Measurements from ENCODE around the gene SH3GLB2. TPM values are rescaled to one million over a fixed set of nuclear protein-coding genes. Genes with fewer than 3 reads are reported as not detected.

The SH3GLB2 gene
- total RNA-seq, 1 donor from 2014 or later: 57.8 TPM

DNA sequence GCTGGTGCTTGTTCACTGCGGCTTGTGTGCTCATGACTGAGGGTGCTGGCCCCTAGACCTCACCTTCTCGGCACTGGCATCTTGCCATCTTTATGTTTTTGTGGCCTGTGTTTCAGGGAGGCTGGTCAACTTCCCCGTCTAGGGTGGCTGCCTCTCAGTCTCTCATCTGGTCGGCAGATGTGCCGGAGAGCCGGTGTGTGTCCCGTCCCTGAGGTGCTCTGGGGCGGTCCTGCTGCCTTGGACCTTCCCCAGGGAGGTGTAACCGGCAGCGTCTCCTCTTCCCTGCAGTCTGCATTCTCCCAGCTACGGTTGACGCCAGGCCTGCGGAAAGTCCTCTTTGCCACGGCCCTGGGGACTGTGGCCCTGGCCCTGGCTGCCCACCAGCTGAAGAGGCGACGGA is 13.9 kb upstream of the SH3GLB2 start:
- Mint-ChIP-seq H3K4me3 (ENCODE audit: unreplicated experiment) (no peak overlapping the region), H3K36me3 (ENCODE audit: low read depth) (peaks cover 4% of the 10 kb centered on the region), H3K27ac (ENCODE audit: unreplicated experiment) (no peak overlapping the region), H3K9me3 (ENCODE audit: low read depth) (no peaks in the 10 kb centered on the region), H3K27me3 (ENCODE audit: low read depth) (no peaks in the 10 kb centered on the region), H3K4me1 (ENCODE audit: low read depth) (peaks cover 20% of the 10 kb centered on the region)
- no peak for DNase-seq (ENCODE audit: low spot score)
- TF ChIP-seq, protein P1, sequence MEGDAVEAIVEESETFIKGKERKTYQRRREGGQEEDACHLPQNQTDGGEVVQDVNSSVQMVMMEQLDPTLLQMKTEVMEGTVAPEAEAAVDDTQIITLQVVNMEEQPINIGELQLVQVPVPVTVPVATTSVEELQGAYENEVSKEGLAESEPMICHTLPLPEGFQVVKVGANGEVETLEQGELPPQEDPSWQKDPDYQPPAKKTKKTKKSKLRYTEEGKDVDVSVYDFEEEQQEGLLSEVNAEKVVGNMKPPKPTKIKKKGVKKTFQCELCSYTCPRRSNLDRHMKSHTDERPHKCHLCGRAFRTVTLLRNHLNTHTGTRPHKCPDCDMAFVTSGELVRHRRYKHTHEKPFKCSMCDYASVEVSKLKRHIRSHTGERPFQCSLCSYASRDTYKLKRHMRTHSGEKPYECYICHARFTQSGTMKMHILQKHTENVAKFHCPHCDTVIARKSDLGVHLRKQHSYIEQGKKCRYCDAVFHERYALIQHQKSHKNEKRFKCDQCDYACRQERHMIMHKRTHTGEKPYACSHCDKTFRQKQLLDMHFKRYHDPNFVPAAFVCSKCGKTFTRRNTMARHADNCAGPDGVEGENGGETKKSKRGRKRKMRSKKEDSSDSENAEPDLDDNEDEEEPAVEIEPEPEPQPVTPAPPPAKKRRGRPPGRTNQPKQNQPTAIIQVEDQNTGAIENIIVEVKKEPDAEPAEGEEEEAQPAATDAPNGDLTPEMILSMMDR (IDR thresholded peaks at IDR 0.05): no peak

DNA sequence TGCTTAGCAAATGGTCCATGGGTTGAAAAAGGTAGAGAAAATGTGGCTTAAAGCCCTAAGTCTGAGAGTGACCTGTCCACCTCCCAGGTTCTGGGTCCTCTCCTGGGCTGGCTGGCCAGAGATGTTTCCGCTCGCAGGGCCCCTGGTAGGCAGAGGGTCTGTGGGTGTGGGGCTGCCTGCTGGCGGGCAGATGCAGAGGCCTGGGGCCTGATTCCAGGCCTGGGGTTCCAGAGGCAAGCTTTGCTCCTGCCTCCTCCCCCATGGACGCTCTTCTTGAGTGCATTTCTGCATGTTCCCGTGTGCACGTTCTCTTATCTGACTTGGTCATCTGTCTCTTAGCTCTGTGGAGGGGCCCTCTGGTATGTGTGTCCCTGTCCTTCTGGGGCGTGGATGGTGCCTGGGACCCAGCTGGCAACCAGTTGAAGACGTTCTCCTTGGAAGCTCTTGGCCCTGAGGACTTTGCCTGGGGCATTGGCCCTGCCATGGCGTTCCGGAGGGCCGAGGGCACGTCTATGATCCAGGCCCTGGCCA is 12.0 kb upstream of the SH3GLB2 start:
- H3K9me3 Mint-ChIP-seq (ENCODE audit: low read depth): no peaks in the 10 kb centered on the region
- no peak overlapping the region for H3K27ac Mint-ChIP-seq (ENCODE audit: unreplicated experiment)
- H3K4me1 Mint-ChIP-seq (ENCODE audit: low read depth): peaks cover 27% of the 10 kb centered on the region
- no peaks in the 10 kb centered on the region for H3K27me3 Mint-ChIP-seq (ENCODE audit: low read depth)
- peaks cover 4% of the 10 kb centered on the region for H3K36me3 Mint-ChIP-seq (ENCODE audit: low read depth)
- no peak overlapping the region for H3K4me3 Mint-ChIP-seq (ENCODE audit: unreplicated experiment)
- no peak for DNase-seq (ENCODE audit: low spot score)
- TF ChIP-seq, protein P1 (IDR thresholded peaks at IDR 0.05): no peak

DNA sequence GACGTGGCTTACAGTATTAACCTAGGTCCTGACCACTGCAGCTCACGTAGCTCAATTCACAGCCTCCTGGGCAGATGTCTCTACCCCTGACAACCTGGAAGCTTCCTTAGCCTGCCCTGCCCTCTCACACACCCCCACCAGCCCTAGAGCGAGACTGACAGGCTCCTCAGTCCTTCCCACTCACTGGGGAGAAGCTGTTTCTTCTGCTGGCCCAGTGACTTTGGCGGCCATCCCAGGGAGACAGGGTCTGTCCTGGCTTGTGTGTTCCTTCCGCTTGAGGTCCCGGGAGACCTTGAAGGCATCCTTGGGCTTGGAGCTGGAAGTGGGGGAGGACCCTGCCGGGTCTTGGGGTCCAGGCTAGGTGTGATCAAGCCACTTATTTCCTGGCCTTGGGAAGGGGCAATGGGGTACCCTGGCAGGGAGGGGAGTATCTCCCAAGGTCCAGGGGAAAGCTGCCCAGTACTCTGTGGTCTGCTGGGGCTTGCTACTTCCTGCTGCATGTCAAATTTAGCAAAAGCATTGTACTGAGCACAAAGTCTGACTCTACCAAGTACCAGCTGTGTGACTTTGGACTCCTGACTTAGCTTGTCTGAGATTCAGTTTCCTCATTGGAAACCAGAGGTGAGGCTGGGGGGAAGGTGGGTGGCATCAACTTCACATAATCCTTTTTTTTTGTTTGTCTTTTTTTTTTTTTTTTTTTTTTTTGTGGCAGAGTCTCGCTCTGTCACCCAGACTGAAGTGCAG is 10.2 kb upstream of the SH3GLB2 start:
- Mint-ChIP-seq H3K27me3 (ENCODE audit: low read depth) (no peaks in the 10 kb centered on the region), H3K4me3 (ENCODE audit: unreplicated experiment) (peak overlapping the region; percentile 96), H3K27ac (ENCODE audit: unreplicated experiment) (no peak overlapping the region), H3K9me3 (ENCODE audit: low read depth) (no peaks in the 10 kb centered on the region), H3K36me3 (ENCODE audit: low read depth) (peaks cover 4% of the 10 kb centered on the region), H3K4me1 (ENCODE audit: low read depth) (peaks cover 27% of the 10 kb centered on the region)
- DNase-seq (ENCODE audit: low spot score): no peak
- TF ChIP-seq, protein P1 (IDR thresholded peaks at IDR 0.05): no peak

DNA sequence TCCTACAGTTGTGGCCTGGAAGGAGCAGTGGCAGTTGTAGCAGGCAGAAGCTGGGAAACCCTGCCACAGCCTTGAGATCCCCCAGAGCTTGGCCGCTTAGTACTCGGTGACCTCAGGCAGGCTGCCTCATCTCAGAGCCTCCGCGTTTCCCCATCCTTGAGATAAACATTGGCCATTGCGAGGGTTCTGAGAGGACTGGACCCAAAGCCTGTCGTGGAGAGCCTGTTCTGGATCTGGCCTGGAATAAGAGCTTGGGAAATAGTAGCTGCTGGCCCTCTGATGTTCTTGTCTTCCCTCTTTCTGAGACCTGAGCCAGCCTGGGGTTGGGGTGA is 9.6 kb upstream of the SH3GLB2 start:
- no peak overlapping the region for H3K27ac Mint-ChIP-seq (ENCODE audit: unreplicated experiment)
- peaks cover 4% of the 10 kb centered on the region for H3K36me3 Mint-ChIP-seq (ENCODE audit: low read depth)
- DNase-seq (ENCODE audit: low spot score): no peak
- H3K4me1 Mint-ChIP-seq (ENCODE audit: low read depth): peaks cover 27% of the 10 kb centered on the region
- H3K27me3 Mint-ChIP-seq (ENCODE audit: low read depth): no peaks in the 10 kb centered on the region
- peak overlapping the region; percentile 96 for H3K4me3 Mint-ChIP-seq (ENCODE audit: unreplicated experiment)
- TF ChIP-seq, protein P1 (IDR thresholded peaks at IDR 0.05): no peak
- H3K9me3 Mint-ChIP-seq (ENCODE audit: low read depth): no peaks in the 10 kb centered on the region

DNA sequence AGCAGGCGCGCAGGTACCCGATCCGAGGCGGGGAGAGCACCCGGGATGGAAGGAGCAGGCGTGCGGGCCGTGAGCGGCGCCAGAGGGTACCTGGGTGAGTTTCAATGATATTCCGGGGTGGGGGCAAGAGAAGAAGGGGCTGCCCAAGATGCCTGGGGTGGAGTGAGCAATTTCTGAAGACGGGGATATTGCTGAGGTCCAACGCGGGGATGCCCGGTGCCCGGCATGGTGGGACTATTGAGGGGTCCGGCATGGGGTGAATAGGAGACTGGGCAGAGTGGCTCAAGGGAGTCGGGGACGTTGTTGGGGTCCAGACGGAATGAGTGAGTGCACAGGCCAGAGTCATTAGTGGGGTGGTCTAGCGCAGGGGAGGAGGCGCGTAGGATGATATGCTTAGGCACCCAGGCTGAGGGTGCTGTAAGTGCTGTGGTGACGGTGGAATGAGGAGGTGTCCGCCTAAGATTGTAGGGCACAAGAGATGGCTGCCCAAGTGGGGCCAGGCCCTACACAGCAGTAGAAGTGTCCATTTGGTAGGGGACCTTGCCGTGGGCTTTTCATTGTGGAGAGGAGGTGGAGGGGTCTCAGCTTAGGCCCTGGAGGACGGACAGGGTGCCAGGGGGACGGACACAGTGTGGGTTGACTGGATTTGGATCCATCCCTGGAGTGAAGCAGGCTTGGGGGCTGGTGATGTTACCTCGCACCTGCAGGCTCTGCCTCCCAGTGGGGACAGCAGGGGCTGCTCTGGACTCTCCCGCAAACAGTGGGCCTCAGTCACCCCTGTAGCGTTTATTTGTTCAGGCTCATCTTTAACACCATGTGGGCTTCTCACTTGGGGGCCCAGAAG is 9.0 kb upstream of the SH3GLB2 start:
- no peak for DNase-seq (ENCODE audit: low spot score)
- H3K27ac Mint-ChIP-seq (ENCODE audit: unreplicated experiment): peak overlapping the region; percentile 74
- H3K36me3 Mint-ChIP-seq (ENCODE audit: low read depth): peaks cover 2% of the 10 kb centered on the region
- H3K27me3 Mint-ChIP-seq (ENCODE audit: low read depth): no peaks in the 10 kb centered on the region
- H3K9me3 Mint-ChIP-seq (ENCODE audit: low read depth): no peaks in the 10 kb centered on the region
- H3K4me3 Mint-ChIP-seq (ENCODE audit: unreplicated experiment): peak overlapping the region; percentile 96
- H3K4me1 Mint-ChIP-seq (ENCODE audit: low read depth): peaks cover 27% of the 10 kb centered on the region
- TF ChIP-seq, protein P1 (IDR thresholded peaks at IDR 0.05): no peak

Measured in chondrocyte (in vitro differentiated cells).